Thyroid gland (tissue), 4 donors: Measurements from ENCODE around the gene NRIP1. TPM values are rescaled to one million over a fixed set of nuclear protein-coding genes. Genes with fewer than 3 reads are reported as not detected.

ENCODE experiments used
- DNase-seq, 2 donors: peaks; one replicate each; pipeline ENCODE4 v3.0.0-alpha.2; 2019
- H3K27ac ChIP-seq, 3 donors: fragments of 200-600 bp; sonication (generic); 1 replicate in 2 of 3; 2 replicates in 1 of 3; pipeline ENCODE4 v1.5.1; 2016 to 2019; ENCODE audit warnings: mild to moderate bottlenecking in 1 of 3, moderate library complexity in 1 of 3
- H3K27me3 ChIP-seq: fragments of 200-600 bp; sonication (generic); one replicate; pipeline ENCODE4 v1.5.1; 2019
- H3K36me3 ChIP-seq, 2 donors: fragments of 200-600 bp; sonication (generic); one replicate each; pipeline ENCODE4 v1.5.1; 2016 to 2019
- H3K4me1 ChIP-seq, 2 donors: fragments of 200-600 bp; sonication (generic); one replicate each; pipeline ENCODE4 v1.5.1; 2017 to 2019
- H3K4me3 ChIP-seq, 3 donors: fragments of 200-600 bp; sonication (generic); replicated peaks in 1 of 3; 1 replicate in 2 of 3; 2 replicates in 1 of 3; pipeline ENCODE4 v1.5.1; 2016; ENCODE audit warnings: mild to moderate bottlenecking in 1 of 3
- H3K9me3 ChIP-seq: fragments of 200-600 bp; sonication (generic); one replicate; pipeline ENCODE4 v1.5.1; 2017
- POLR2A ChIP-seq, 2 donors: fragments of 450-650 bp; IDR thresholded peaks; one replicate each; pipeline ENCODE4 v1.6.1; 2017; ENCODE audit warnings: antibody characterized with exemption in 2 of 2, mild to moderate bottlenecking in 2 of 2, moderate library complexity in 1 of 2
- WGBS, 2 donors: methylation state at CpG; one replicate each; pipeline ENCODE4 v1.1.5; 2017; 5-methylcytosine and 5-hydroxymethylcytosine counted together
- intact Hi-C: fragments of 100-400 bp; cut with DNase I; formaldehyde crosslinking; loops from one replicate; pipeline ENCODE4 v1.15.1; 2023
- total RNA-seq, 4 donors: library from RNA; depleted of rRNA; stranded (reverse); fragments of >200 nt; gene quantifications; one replicate each; pipeline ENCODE4 v1.2.3, GENCODE V29; 2016
- TF ChIP-seq, protein P1 (sequence below), 6 experiments: fragments of 200-600 bp in 3 of 6; fragments of 450-650 bp in 3 of 6; sonication (generic) in 3 of 6; IDR thresholded peaks; one replicate each; pipeline ENCODE4 v1.5.1; 2016 to 2019; ENCODE audit warnings: antibody characterized with exemption in 6 of 6, mild to moderate bottlenecking in 2 of 6, inconsistent platforms in 1 of 6, moderate library complexity in 1 of 6

Gene NRIP1
- total RNA-seq, 4 donors from 2014 or later = 19.4 to 37.5 (median 28.2) TPM

- DNase-seq = no peak
- TF ChIP-seq POLR2A (IDR thresholded peaks at IDR 0.05) = no peak
- TF ChIP-seq, protein P1, sequence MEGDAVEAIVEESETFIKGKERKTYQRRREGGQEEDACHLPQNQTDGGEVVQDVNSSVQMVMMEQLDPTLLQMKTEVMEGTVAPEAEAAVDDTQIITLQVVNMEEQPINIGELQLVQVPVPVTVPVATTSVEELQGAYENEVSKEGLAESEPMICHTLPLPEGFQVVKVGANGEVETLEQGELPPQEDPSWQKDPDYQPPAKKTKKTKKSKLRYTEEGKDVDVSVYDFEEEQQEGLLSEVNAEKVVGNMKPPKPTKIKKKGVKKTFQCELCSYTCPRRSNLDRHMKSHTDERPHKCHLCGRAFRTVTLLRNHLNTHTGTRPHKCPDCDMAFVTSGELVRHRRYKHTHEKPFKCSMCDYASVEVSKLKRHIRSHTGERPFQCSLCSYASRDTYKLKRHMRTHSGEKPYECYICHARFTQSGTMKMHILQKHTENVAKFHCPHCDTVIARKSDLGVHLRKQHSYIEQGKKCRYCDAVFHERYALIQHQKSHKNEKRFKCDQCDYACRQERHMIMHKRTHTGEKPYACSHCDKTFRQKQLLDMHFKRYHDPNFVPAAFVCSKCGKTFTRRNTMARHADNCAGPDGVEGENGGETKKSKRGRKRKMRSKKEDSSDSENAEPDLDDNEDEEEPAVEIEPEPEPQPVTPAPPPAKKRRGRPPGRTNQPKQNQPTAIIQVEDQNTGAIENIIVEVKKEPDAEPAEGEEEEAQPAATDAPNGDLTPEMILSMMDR (IDR thresholded peaks at IDR 0.05) = no peak
- WGBS, 2 donors = 94 to 96% methylated on average over 4 of the region's 4 CpGs
- peaks cover 9 to 18% of the 10 kb centered on the region in 2 donors for H3K4me1 ChIP-seq
- no peaks in the 10 kb centered on the region for H3K27me3 ChIP-seq
- H3K4me3 ChIP-seq = no peak overlapping the region
- H3K9me3 ChIP-seq = no peaks in the 10 kb centered on the region
- intact Hi-C loops = no loop called here
- H3K27ac ChIP-seq = no peak overlapping the region
- H3K36me3 ChIP-seq = no peaks in the 10 kb centered on the region
These were observed 66.0 kb downstream of the NRIP1 start for GRCh38 chr21:14998784-14999183.

DNA sequence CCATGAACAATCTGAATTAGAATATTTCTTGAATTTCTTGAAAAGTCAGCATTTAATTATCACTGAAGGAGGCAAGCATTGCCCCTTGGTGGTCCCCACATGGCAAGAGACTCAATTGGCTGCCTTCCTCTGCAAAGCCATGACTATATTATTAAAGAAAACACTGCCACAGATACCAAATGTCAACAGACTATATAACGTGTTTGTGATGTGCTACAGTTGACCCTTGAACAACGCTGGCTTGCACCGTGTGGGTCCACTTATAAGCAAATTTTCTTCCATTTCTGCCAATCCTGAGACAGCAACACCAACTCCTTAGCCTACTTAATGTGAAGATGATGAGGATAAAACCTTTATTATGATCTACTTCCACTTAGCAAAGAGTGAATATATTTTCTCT, 66.5 kb downstream of the NRIP1 start:
- whole genome bisulfite sequencing, 2 donors = 92 to 95% methylated on average over 3 of the region's 3 CpGs
- H3K36me3 ChIP-seq = no peaks in the 10 kb centered on the region
- H3K9me3 ChIP-seq = no peaks in the 10 kb centered on the region
- intact Hi-C loops = no loop called here
- H3K4me3 ChIP-seq = no peak overlapping the region
- no peaks in the 10 kb centered on the region for H3K27me3 ChIP-seq
- TF ChIP-seq, protein P1 (IDR thresholded peaks at IDR 0.05) = no peak
- TF ChIP-seq POLR2A (IDR thresholded peaks at IDR 0.05) = no peak
- no peak overlapping the region for H3K27ac ChIP-seq
- H3K4me1 ChIP-seq = peaks cover 9 to 18% of the 10 kb centered on the region in 2 donors
- DNase-seq = no peak

DNA sequence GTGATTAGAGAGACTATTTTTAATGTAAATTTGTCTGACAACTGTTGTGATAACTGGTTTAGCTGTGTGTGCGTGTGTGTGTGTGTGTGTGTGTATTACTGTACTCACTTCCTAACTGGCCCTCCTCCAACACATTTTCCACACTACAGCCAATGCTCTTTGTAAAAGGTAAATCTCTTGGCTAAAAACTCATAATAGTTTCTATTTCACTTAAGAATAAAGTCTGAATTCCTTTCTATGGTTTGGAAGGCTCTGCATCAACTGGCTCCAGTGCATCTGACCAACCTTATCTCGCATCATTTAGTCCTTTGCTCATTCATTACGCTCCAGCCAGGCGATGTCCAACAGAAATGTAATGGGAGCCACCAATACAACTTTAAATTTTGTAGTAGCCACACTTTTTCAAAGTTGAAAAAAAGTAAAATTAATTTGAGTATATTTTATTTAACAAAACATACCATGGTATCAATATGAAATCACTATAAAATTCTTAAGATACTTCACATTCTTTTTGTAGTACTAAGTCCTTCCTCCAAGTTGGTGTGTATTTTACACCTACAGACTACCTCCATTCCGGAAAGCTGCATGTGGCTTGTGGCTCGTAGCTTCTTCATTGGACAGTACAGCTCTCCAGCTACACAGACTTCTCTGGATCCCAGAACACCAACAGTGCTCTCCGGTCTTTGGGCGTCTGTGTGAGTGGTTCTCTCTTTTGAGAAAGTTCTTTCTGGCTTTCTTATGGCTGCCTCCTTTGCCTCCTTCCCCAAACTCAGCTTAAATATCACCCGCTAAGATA, 68.9 kb downstream of the NRIP1 start:
- peaks cover 9 to 13% of the 10 kb centered on the region in 2 donors for H3K4me1 ChIP-seq
- no peak overlapping the region for H3K4me3 ChIP-seq
- WGBS, 2 donors = 89 to 93% methylated on average over 9 of the region's 9 CpGs
- DNase-seq = peak in 1 of 2 donors; percentile 6
- H3K27ac ChIP-seq = no peak overlapping the region
- intact Hi-C loops = no loop called here
- no peaks in the 10 kb centered on the region for H3K36me3 ChIP-seq
- no peaks in the 10 kb centered on the region for H3K9me3 ChIP-seq
- no peaks in the 10 kb centered on the region for H3K27me3 ChIP-seq
- TF ChIP-seq, protein P1 (IDR thresholded peaks at IDR 0.05) = no peak
- no peak for TF ChIP-seq POLR2A (IDR thresholded peaks at IDR 0.05)

GRCh38 chr21:14995226-14995625, 69.6 kb downstream of the NRIP1 start:
- intact Hi-C loops = no loop called here
- H3K27ac ChIP-seq = no peak overlapping the region
- DNase-seq = no peak
- WGBS, 2 donors = 78 to 88% methylated on average over 2 of the region's 2 CpGs
- TF ChIP-seq, protein P1 (IDR thresholded peaks at IDR 0.05) = no peak
- TF ChIP-seq POLR2A (IDR thresholded peaks at IDR 0.05) = no peak
- H3K4me3 ChIP-seq = no peak overlapping the region
- H3K36me3 ChIP-seq = no peaks in the 10 kb centered on the region
- H3K27me3 ChIP-seq = no peaks in the 10 kb centered on the region
- peaks cover 9 to 10% of the 10 kb centered on the region in 2 donors for H3K4me1 ChIP-seq
- no peaks in the 10 kb centered on the region for H3K9me3 ChIP-seq

- peaks cover 9 to 10% of the 10 kb centered on the region in 2 donors for H3K4me1 ChIP-seq
- intact Hi-C loops = no loop called here
- no peak for DNase-seq
- no peak overlapping the region for H3K27ac ChIP-seq
- no peaks in the 10 kb centered on the region for H3K27me3 ChIP-seq
- no peak overlapping the region for H3K4me3 ChIP-seq
- 90 to 93% methylated on average over 2 of the region's 2 CpGs for WGBS, 2 donors
- no peaks in the 10 kb centered on the region for H3K9me3 ChIP-seq
- H3K36me3 ChIP-seq = no peaks in the 10 kb centered on the region
- TF ChIP-seq, protein P1 (IDR thresholded peaks at IDR 0.05) = no peak
- TF ChIP-seq POLR2A (IDR thresholded peaks at IDR 0.05) = no peak
These were observed 71.7 kb downstream of the NRIP1 start for GRCh38 chr21:14993115-14993514.
